Fibroblast of villous mesenchyme (primary cell): ENCODE results near the gene PGM2L1. TPM values are rescaled to one million over a fixed set of nuclear protein-coding genes. Genes with fewer than 3 reads are reported as not detected.
"Not testable (repeated sequence)": the region's sequence is repeated elsewhere in the genome, so short reads cannot be mapped to it uniquely, and the experiment has no call there.

Source experiments
- DNase-seq: peaks from one replicate; pipeline ENCODE4 v3.0.0-alpha.2; 2010; ENCODE audit warnings: low read depth
- H3K4me3 ChIP-seq: 2 replicates; pipeline ENCODE4 v1.5.1; 2011; ENCODE audit warnings: low read depth, mild to moderate bottlenecking, low read length
- CTCF ChIP-seq: IDR thresholded peaks from 2 replicates; pipeline ENCODE4 v1.5.1; 2012; ENCODE audit warnings: low read depth, mild to moderate bottlenecking, low read length; ENCODE audit not compliant: insufficient read depth
- total RNA-seq: library from RNA; depleted of rRNA; stranded (reverse); fragments of >200 nt; gene quantifications from 2 replicates; pipeline ENCODE4 v1.2.3, GENCODE V29; 2012

PGM2L1 gene
- total RNA-seq, 1 donor: 2.6 TPM

GRCh38 chr11:74417860-74418508 is 19.8 kb upstream of the PGM2L1 start:
- peak; percentile 1 for DNase-seq
- TF ChIP-seq CTCF: no peak
- no peak overlapping the region for H3K4me3 ChIP-seq

GRCh38 chr11:74417379-74417804 is 19.2 kb upstream of the PGM2L1 start:
- no peak for TF ChIP-seq CTCF
- no peak overlapping the region for H3K4me3 ChIP-seq
- DNase-seq: peak; percentile 55

GRCh38 chr11:74416974-74417373 is 18.7 kb upstream of the PGM2L1 start:
- not testable (repeated sequence) for DNase-seq, H3K4me3 ChIP-seq

GRCh38 chr11:74412733-74413359 is 14.6 kb upstream of the PGM2L1 start:
- no peak overlapping the region for H3K4me3 ChIP-seq
- DNase-seq: no peak
- TF ChIP-seq CTCF: no peak

- DNase-seq: no peak
- no peak for TF ChIP-seq CTCF
- no peak overlapping the region for H3K4me3 ChIP-seq
These were observed 14.1 kb upstream of the PGM2L1 start for GRCh38 chr11:74412321-74412720.

GRCh38 chr11:74409633-74410032 is 11.4 kb upstream of the PGM2L1 start:
- no peak overlapping the region for H3K4me3 ChIP-seq
- no peak for DNase-seq
- no peak for TF ChIP-seq CTCF

- no peak for TF ChIP-seq CTCF
- no peak for DNase-seq
- no peak overlapping the region for H3K4me3 ChIP-seq
These were observed 5.5 kb upstream of the PGM2L1 start for GRCh38 chr11:74403607-74404321.
